HFF-Myc (cell line): Measurements from ENCODE around the gene THOC6.
A peak's percentile ranks its signal among the peaks of the same experiment; 100 is the strongest.

Experiments
- DNase-seq: peaks from one replicate; pipeline ENCODE4 v3.0.0-alpha.2; 2011; ENCODE audit warnings: low read depth; ENCODE audit errors: extremely low read depth
- H3K4me3 ChIP-seq: replicated peaks from 2 replicates; pipeline ENCODE4 v1.5.1; 2011; ENCODE audit warnings: low read depth, mild to moderate bottlenecking, control low read depth, low read length
- TF ChIP-seq, protein P1 (sequence below): IDR thresholded peaks from 2 replicates; pipeline ENCODE4 v1.5.1; 2012; ENCODE audit warnings: mild to moderate bottlenecking, low read depth, low read length, control low read depth; ENCODE audit errors: missing control alignments

The THOC6 gene

DNA sequence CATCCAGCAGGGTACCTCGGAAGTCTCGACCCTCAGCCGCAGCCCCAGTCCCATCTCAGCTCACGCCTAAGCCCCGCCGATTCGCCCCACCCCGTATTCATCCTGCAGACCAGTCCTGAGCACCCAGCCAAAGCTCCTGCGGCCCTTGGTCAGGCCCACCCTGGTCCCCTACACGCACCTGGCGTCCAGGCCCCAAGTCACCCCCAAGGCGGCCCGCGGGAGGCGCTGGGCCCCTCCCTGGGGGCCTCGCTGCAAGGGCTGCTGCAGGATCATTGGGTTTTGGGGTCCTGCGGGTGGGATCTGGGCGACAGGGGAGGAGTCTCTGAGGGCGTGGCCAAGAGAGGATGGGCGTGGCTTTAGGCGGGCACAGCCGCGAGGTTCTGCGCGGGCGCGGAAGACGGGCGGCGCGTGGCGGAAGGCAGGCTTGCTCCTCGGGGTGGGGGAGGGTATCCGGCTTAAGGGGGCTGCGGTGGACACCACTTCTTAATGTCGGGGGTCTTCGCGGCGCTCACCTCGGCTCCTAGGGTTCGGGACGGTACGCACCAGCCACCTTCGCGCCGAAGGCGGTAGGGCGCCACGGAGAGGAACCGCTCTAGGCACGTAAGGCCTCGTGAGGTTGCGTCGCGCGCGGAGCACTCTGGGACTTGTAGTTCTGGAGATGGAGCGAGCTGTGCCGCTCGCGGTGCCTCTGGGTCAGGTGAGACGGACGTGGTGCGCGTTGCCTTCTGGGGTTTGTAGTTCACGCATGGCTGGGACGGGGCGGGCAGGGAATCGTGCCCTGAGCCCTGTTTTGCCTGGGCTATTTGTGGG, at the start of gene THOC6, which contains the start of gene HCFC1R1:
Gene THOC6 (plus strand): TSS at position 367 of the 810 bp plus-strand sequence. CDS start 292 bp downstream, at position 659.
Gene HCFC1R1 (minus strand): TSS at position 274 of the 810 bp plus-strand sequence. CDS start 1 bp downstream, at position 273.
- TF ChIP-seq, protein P1, sequence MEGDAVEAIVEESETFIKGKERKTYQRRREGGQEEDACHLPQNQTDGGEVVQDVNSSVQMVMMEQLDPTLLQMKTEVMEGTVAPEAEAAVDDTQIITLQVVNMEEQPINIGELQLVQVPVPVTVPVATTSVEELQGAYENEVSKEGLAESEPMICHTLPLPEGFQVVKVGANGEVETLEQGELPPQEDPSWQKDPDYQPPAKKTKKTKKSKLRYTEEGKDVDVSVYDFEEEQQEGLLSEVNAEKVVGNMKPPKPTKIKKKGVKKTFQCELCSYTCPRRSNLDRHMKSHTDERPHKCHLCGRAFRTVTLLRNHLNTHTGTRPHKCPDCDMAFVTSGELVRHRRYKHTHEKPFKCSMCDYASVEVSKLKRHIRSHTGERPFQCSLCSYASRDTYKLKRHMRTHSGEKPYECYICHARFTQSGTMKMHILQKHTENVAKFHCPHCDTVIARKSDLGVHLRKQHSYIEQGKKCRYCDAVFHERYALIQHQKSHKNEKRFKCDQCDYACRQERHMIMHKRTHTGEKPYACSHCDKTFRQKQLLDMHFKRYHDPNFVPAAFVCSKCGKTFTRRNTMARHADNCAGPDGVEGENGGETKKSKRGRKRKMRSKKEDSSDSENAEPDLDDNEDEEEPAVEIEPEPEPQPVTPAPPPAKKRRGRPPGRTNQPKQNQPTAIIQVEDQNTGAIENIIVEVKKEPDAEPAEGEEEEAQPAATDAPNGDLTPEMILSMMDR = no peak
- peak within 1 kb of the TSS; percentile 96 for H3K4me3 ChIP-seq
- peak; percentile 94 for DNase-seq

DNA sequence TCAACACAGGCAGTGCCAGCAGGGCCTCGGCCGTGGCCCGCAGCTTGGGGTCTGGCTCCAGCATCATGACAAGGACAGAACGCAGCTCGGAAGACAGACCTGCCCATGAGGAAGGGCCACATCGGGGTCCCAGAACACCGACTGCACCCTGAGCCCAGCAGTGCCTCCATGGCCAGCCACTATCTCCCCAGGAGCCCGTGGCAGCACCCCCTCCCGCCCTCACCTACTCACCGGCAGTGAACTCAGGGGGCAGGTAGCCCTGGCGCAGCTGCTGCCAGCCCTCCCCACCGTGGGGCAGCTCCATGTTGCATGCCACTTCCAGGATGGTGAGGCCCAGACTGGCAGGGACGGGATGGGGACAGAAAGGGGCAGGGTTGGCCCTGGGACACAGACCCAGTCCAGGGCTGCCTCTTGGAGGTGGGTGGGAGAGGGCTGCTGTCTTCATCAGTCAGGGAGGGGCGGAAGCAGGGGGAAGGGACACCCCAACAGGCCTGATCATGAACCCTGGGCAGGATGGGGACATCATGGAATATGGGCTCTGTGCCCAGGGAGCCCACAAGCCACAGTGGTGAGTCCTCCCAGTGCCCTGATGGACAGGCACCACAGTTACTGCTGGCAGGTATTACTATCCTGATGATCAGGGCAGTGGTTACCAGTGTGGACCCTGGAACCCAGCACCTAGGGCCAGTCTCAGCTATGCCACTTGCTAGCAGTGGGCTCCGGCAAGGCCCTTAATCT, 49.3 kb upstream of the THOC6 start:
- no peak for DNase-seq
- TF ChIP-seq, protein P1 = no peak
- H3K4me3 ChIP-seq = no peak overlapping the region

DNA sequence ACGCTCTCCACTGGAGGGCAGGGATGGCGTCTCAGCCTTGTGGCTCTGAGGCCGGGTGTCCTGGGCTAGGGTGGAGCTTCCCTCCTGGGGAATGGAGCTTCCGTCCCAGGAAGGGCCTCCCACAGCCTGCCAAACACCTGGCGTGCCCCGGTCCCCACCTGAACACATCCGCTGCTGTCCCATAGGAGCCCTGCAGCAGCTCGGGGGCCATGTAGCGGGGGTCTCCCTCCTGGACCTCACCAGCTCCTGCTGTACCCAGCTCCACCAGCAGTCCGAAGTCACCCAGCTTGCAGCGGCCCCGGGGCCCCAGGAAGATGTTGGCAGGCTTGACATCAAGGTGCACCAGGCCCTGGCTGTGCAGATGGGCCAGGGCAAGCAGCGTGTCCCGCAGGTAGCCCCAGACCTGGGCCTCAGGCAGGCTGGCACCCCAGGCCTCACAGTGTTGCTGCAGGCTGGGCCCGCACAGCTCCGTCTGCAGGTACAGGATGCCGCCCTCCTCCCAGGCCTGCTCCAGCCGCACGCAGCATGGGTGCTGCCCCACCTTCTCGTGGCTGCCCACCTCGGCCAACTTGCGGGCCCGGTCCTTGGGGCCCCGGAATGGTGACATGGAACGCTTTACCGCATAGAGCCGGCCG, 48.6 kb upstream of the THOC6 start:
- DNase-seq = no peak
- no peak overlapping the region for H3K4me3 ChIP-seq
- TF ChIP-seq, protein P1 = no peak

DNA sequence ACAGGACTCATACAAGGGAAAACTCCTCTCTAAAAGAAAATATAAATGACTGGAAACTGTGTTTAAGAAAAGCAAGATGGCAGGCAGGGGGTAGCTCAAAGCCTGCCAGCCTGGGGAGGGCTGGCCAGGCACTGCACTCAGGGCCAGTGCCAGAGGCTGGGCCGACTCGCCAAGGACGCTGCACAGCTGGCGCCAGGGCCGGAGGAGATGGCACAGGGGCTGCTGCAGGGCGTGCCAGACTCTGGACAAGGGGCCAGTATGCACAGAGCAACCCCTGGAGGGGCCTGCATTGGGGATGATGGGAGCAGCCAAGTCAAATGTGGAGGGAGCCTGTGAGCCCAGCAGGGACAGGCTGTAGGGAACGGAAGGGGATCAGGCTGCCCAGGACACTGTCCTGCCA, 47.6 kb upstream of the THOC6 start:
- no peak overlapping the region for H3K4me3 ChIP-seq
- DNase-seq = no peak

DNA sequence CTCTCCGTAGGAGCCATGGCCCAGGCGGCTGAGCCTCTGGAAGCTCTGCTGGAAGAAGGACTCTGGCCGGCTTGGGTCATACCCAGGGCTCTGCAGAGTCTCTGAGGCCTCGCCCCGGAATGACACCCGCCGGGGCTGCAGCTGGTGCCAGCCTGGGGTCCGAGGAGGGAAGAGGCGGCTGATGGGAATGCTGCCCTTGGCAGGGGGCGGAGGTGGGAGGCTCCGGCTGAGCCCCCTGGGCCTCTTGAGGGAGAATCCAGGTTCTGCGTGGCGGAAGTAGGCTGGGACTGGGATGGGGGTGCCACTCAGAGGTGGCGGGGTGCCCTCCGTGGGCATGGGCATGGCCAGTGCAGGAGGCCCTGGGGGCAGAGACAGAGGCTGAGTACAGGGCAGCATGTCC, 47.2 kb upstream of the THOC6 start:
- no peak overlapping the region for H3K4me3 ChIP-seq
- DNase-seq = no peak
- TF ChIP-seq, protein P1 = no peak

More for the DNA sequence above, 47.6 kb upstream of the THOC6 start:
- TF ChIP-seq, protein P1 = no peak

DNA sequence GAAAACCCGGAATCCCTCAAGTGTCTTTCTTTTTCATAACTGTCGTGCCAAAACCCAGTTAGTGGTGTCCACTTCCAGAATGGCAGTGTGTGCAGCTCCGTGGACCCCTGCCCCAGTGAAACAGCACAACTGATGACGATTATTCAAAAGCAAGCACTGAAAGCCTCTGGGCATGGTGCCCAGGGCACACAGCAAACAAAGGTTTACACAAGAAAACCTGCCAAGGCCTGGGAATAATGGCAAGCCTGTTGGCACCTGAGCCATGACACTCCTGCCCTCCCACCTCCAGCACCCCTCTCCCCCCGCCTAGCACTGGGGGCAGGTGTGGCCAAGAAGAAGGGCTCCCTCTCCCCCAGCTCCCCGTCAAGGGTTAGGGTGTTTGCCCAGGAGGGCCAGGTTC, 46.4 kb upstream of the THOC6 start:
- H3K4me3 ChIP-seq = no peak overlapping the region
- no peak for DNase-seq

More for the DNA sequence above, 46.4 kb upstream of the THOC6 start:
- TF ChIP-seq, protein P1 = no peak
